AG09309 (cell line): ENCODE data around the gene RAET1E.

Source experiments
- DNase-seq: peaks from one replicate; pipeline ENCODE4 v3.0.0-alpha.2; 2010; ENCODE audit warnings: low read depth
- H3K4me3 ChIP-seq: 2 replicates; pipeline ENCODE4 v1.5.1; 2011; ENCODE audit warnings: mild to moderate bottlenecking, low read depth, low read length, moderate library complexity; ENCODE audit not compliant: control insufficient read depth
- CTCF ChIP-seq: IDR thresholded peaks from 2 replicates; pipeline ENCODE4 v1.5.1; 2011; ENCODE audit warnings: mild to moderate bottlenecking, low read depth, low read length, inconsistent platforms; ENCODE audit not compliant: insufficient read depth, control insufficient read depth; ENCODE audit errors: missing control alignments

Gene RAET1E

GRCh38 chr6:149905911-149906371 lies 8.0 kb upstream of the RAET1E start:
- TF ChIP-seq CTCF = no peak
- no peak overlapping the region for H3K4me3 ChIP-seq
- DNase-seq = no peak

- no peak overlapping the region for H3K4me3 ChIP-seq
- no peak for DNase-seq
- no peak for TF ChIP-seq CTCF
These were observed 7.5 kb upstream of the RAET1E start for GRCh38 chr6:149905371-149905910.

- no peak for DNase-seq
- no peak for TF ChIP-seq CTCF
- H3K4me3 ChIP-seq = no peak overlapping the region
These were observed 6.9 kb upstream of the RAET1E start for GRCh38 chr6:149904661-149905370.

GRCh38 chr6:149903938-149904611 lies 6.2 kb upstream of the RAET1E start:
- DNase-seq = no peak
- no peak for TF ChIP-seq CTCF
- H3K4me3 ChIP-seq = no peak overlapping the region

GRCh38 chr6:149901444-149902140 lies 3.7 kb upstream of the RAET1E start:
- no peak for DNase-seq
- H3K4me3 ChIP-seq = no peak overlapping the region
- TF ChIP-seq CTCF = no peak

- no peak for DNase-seq
- no peak for TF ChIP-seq CTCF
- H3K4me3 ChIP-seq = no peak overlapping the region
These were observed 2.9 kb upstream of the RAET1E start for GRCh38 chr6:149900620-149901443.
